GM19193 (cell line): ENCODE data around the gene TMF1.

Source experiments
- POLR2A ChIP-seq: IDR thresholded peaks from 4 replicates; pipeline ENCODE4 v1.6.1; 2011; ENCODE audit not compliant: insufficient read depth, insufficient read length; ENCODE audit errors: extremely low read depth

TMF1 gene

GRCh38 chr3:68985146-68985790, 66.9 kb downstream of the TMF1 start:
- TF ChIP-seq POLR2A, result no peak

GRCh38 chr3:68984011-68984530, 68.1 kb downstream of the TMF1 start:
- TF ChIP-seq POLR2A, result no peak

GRCh38 chr3:68977486-68978167, 74.5 kb downstream of the TMF1 start:
- TF ChIP-seq POLR2A, result no peak

- TF ChIP-seq POLR2A, result no peak
These were observed 77.4 kb downstream of the TMF1 start for GRCh38 chr3:68974711-68975110.

GRCh38 chr3:68973639-68974038, 78.5 kb downstream of the TMF1 start:
- TF ChIP-seq POLR2A, result no peak

- TF ChIP-seq POLR2A, result no peak
These were observed 79.7 kb downstream of the TMF1 start for GRCh38 chr3:68972358-68972979.
